Measurements from ENCODE around the gene FCHO1. TPM values are rescaled to one million over a fixed set of nuclear protein-coding genes. Genes with fewer than 3 reads are reported as not detected.

FCHO1 gene
- total RNA-seq, 4 donors from 2014 or later = 0.13 to 2.1 (median 0.51) TPM; not detected in 1

- H3K36me3 ChIP-seq = peaks cover 0 to 23% of the 10 kb centered on the region in 2 donors
- TF ChIP-seq POLR2A (IDR thresholded peaks at IDR 0.05) = no peak
- TF ChIP-seq, protein P1, sequence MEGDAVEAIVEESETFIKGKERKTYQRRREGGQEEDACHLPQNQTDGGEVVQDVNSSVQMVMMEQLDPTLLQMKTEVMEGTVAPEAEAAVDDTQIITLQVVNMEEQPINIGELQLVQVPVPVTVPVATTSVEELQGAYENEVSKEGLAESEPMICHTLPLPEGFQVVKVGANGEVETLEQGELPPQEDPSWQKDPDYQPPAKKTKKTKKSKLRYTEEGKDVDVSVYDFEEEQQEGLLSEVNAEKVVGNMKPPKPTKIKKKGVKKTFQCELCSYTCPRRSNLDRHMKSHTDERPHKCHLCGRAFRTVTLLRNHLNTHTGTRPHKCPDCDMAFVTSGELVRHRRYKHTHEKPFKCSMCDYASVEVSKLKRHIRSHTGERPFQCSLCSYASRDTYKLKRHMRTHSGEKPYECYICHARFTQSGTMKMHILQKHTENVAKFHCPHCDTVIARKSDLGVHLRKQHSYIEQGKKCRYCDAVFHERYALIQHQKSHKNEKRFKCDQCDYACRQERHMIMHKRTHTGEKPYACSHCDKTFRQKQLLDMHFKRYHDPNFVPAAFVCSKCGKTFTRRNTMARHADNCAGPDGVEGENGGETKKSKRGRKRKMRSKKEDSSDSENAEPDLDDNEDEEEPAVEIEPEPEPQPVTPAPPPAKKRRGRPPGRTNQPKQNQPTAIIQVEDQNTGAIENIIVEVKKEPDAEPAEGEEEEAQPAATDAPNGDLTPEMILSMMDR (IDR thresholded peaks at IDR 0.05 in 4 of 5, conservative IDR thresholded peaks at IDR 0.05 in 1 of 5) = no peak
- intact Hi-C loops (cut with DNase I; ENCODE audit: low total_unique reads) (no loop called here), in situ Hi-C loops (cut with MboI; ENCODE audit: low sequenced_read_pairs in 4 of 4) (no loop called here)
- no peak overlapping the region for H3K4me3 ChIP-seq
- H3K27me3 ChIP-seq = no peaks in the 10 kb centered on the region
- ATAC-seq (no peak), DNase-seq (no peak)
- H3K27ac ChIP-seq = no peak overlapping the region
- H3K9me3 ChIP-seq = no peaks in the 10 kb centered on the region
- H3K4me1 ChIP-seq = no peaks in the 10 kb centered on the region
These were observed 12.0 kb upstream of the FCHO1 start for GRCh38 chr19:17739121-17739875.

DNA sequence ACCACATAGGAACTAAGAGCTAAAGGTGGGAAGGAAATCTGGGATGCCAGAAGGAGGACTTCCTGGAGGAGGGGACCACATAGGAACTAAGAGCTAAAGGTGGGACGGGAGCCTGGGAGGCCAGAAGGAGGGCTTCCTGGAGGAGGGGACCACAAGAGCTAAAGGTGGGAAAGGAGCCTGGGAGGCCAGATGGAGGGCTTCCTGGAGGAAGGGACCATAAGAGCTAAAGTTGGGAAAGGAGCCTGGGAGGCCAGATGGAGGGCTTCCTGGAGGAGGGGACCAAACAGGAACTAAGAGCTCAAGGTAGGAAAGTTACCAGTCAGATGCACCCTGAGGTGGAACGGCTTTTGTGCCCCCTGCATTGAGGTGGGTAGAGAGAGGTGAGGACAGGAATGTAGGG lies 9.8 kb upstream of the FCHO1 start:
- DNase-seq = no peak
- Histone ChIP-seq H3K36me3 (peaks cover 0 to 7% of the 10 kb centered on the region in 2 donors), H3K27ac (no peak overlapping the region), H3K27me3 (no peaks in the 10 kb centered on the region), H3K4me1 (no peaks in the 10 kb centered on the region), H3K9me3 (no peaks in the 10 kb centered on the region), H3K4me3 (no peak overlapping the region)
- in situ Hi-C loops (cut with MboI; ENCODE audit: low sequenced_read_pairs in 4 of 4) = no loop called here
- TF ChIP-seq, protein P1 (IDR thresholded peaks at IDR 0.05 in 4 of 5, conservative IDR thresholded peaks at IDR 0.05 in 1 of 5) = no peak
- TF ChIP-seq POLR2A (IDR thresholded peaks at IDR 0.05) = no peak
- ATAC-seq = no peak
- intact Hi-C loops (cut with DNase I; ENCODE audit: low total_unique reads) = no loop called here

DNA sequence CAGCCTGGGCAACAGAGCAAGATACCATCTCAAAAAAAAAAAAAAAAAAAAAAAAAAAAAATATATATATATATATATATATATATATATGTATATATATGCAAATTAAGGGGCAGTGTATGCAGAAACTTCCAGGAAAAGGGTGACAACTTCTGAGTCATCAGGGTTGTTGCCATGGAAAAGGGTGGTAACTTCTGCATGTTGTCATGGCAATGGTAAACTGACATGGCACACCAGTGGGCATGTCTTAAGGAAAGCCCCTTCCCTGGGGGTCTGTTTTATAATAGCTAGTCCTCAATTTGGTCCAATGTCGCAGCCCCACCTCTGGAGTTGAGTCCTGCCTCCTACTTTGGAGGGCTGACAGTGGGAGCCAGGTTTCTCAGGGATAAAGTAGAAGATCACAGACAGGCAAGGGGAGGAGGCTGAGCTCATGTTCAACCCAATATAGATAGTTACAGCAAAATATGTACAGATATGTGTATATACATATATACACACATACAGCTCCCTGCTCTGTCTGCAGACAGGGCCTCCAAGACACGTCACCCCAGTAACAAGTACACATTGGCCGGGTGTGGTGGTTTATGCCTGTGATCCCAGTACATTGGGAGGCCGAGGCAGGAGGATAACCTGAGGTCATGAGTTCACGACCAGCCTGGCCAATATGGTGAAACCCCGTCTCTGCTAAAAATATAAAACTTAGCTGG lies 7.2 kb upstream of the FCHO1 start:
- intact Hi-C loops (cut with DNase I; ENCODE audit: low total_unique reads) = no loop called here
- DNase-seq (no peak), ATAC-seq (no peak)
- no peak for TF ChIP-seq POLR2A (IDR thresholded peaks at IDR 0.05)
- TF ChIP-seq, protein P1 (IDR thresholded peaks at IDR 0.05 in 4 of 5, conservative IDR thresholded peaks at IDR 0.05 in 1 of 5) = no peak
- Histone ChIP-seq H3K4me1 (peaks cover 0 to 4% of the 10 kb centered on the region in 2 donors), H3K9me3 (no peaks in the 10 kb centered on the region), H3K36me3 (no peaks in the 10 kb centered on the region), H3K27ac (no peak overlapping the region), H3K27me3 (peaks cover 8 to 13% (median 12%) of the 10 kb centered on the region in 3 donors), H3K4me3 (no peak overlapping the region)
- in situ Hi-C loops (cut with MboI; ENCODE audit: low sequenced_read_pairs in 4 of 4) = no loop called here

DNA sequence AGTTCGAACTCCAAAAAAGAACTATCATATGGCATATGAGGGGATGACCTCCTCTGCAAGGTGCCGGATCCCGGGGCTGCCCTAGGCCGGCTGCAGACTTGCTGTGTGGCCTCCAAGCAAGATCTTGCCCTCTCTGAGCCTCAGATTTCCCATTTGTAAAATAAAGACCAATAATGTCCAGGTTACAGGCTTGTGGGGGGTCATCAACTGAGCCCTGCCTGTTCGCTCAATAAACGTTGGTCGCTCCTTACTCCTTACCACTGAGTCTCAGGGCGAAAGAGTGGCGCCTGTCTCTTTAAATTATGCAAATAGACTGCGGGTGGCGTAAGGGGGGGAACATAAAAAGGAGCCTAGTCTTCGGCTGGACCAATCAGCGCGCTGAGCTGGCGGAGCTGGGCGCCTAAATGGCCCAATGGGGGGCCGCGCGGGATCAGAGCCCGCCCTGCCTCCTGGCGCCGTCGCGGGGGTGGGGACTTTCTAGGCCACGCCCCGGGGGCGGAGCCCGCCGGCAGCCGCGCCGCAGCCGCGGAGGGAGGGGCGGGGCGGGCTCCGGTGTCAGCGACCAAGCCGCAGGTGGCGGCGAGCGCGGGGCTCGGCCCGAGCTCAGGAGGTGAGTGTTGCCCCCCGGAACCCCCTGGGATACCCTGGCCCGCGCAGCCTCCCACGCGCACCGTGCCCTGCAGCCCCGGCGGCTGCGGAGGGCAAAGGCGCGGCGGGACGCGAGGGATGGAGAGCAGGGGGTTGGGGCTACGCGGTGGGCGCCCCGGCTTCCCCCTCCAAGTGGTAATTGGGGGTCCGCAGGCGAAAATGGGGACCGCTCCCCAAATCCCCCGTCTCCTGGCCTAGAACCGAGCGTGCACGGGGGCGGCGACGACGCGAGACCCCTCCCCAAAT lies 3.8 kb upstream of the FCHO1 start:
- DNase-seq (peak; percentile 79 to 88), ATAC-seq (peak; percentile 96 to 98)
- TF ChIP-seq, protein P1 (IDR thresholded peaks at IDR 0.05 in 4 of 5, conservative IDR thresholded peaks at IDR 0.05 in 1 of 5) = no peak
- no peak for TF ChIP-seq POLR2A (IDR thresholded peaks at IDR 0.05)
- intact Hi-C loops (cut with DNase I; ENCODE audit: low total_unique reads) = no loop called here
- Histone ChIP-seq H3K9me3 (no peaks in the 10 kb centered on the region), H3K27me3 (peaks cover 8 to 20% (median 17%) of the 10 kb centered on the region in 3 donors), H3K4me3 (peak overlapping the region; percentile 21 to 47 (median 42)), H3K36me3 (no peaks in the 10 kb centered on the region), H3K4me1 (peaks cover 0 to 4% of the 10 kb centered on the region in 2 donors), H3K27ac (no peak overlapping the region)
- in situ Hi-C loops (cut with MboI; ENCODE audit: low sequenced_read_pairs in 4 of 4) = no loop called here

Data from gastrocnemius medialis (tissue), 4 donors.